A673 (cell line): ENCODE results near the gene GAGE12J.

Source experiments
- CTCF ChIP-seq: fragments of 300-800, 200-600 bp; sonication (generic); conservative IDR thresholded peaks from 2 replicates; pipeline ENCODE4 v1.5.1; 2017; ENCODE audit warnings: low read depth, mild to moderate bottlenecking, antibody characterized with exemption, low read length, moderate library complexity, mixed read lengths
- EZH2 ChIP-seq: fragments of 200-600 bp; sonication (generic); IDR thresholded peaks from 2 replicates; pipeline ENCODE4 v1.6.1; 2017; ENCODE audit warnings: borderline replicate concordance, low read depth, mild to moderate bottlenecking, mixed read lengths, antibody characterized with exemption, low read length; ENCODE audit not compliant: poor library complexity, severe bottlenecking

GRCh38 chrX:49290215-49290614 is 31.6 kb upstream of the GAGE12J start:
- TF ChIP-seq CTCF (no peak), EZH2 (no peak)
